HG03097 (cell line): ENCODE data around the gene C5AR2.
"Not testable (repeated sequence)": the region's sequence is repeated elsewhere in the genome, so short reads cannot be mapped to it uniquely, and the experiment has no call there.

ENCODE experiments used
- ATAC-seq: cut with Tn5 transposase; IDR thresholded peaks from one replicate; pipeline ENCODE4 v1.9.1; 2021; ENCODE audit not compliant: unreplicated experiment, low FRiP score

Gene C5AR2

GRCh38 chr19:47331931-47332547, at the start of gene C5AR2:
C5AR2 (plus strand) TSS chr19:47332175; CDS start chr19:47340800, 8,625 bp downstream.
- ATAC-seq, result no peak

GRCh38 chr19:47283405-47284059, 48.4 kb upstream of the C5AR2 start:
- no peak for ATAC-seq

DNA sequence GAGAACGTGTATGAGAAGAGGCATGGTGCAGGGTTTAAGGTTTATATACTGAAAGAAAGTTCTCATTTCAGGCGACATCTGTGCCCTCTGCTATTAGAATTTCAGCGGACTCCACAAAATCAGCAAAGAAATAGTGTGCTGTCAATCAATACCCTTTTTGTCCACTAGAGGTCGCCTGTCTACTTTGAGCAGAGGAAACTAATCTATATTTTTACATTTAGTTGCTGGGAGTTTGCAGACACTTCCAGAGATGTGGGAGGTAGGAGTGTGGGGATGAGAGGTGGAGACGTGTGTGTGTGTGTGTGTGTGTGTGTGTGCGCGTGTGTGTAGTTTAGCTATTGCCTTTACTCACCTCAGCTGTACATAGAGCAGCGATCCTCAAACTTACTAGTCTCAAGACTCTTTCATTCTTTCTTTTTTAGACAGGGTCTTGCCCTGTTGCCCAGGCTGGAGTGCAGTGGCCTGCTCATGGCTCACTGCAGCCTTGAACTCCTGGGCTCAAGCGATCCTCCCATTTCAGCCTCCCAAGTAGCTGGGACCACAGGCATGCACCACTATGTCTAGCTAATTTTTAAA, 47.6 kb upstream of the C5AR2 start:
- no peak for ATAC-seq

DNA sequence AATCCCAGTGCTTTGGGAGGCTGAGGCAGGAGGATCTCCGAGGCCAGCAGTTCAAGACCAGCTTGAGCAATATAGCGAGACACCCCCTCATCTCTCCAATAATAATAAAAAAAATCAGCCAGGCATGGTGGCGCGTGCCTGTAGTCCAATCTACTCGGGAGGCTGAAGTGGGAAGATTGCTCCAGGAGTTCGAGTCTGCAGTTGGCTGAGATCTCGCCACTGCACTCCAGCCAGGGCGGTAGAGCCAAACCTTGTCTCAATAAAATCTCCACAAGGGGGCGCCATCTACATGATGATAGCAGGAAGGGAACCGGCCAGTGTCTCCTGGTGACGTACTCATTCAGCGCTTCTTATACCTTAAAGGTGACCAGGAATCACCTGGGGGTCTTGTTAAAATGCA, 35.9 kb upstream of the C5AR2 start:
- ATAC-seq, result no peak

DNA sequence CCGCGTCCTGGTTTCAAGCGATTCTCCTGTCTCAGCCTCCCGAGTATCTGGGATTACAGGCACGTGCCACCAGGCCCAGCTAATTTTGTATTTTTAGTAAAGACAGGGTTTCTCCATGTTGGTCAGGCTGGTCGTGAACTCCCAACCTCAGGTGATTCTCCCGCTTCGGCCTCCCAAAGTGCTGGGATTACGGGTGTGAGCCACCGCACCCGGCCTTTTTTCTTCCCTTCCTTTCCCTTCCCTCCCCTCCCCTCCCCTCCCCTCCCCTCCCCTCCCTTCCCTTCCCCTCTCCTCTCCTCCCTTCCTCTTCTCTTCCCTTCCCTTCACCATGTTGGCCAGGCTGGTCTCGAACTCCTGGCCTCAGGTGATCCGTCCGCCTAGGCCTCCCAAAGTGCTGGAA, 31.1 kb upstream of the C5AR2 start:
- not testable (repeated sequence) for ATAC-seq

- ATAC-seq, result no peak
Observed at GRCh38 chr19:47302249-47302648, 29.7 kb upstream of the C5AR2 start.

GRCh38 chr19:47303966-47304365, 28.0 kb upstream of the C5AR2 start:
- ATAC-seq, result no peak

DNA sequence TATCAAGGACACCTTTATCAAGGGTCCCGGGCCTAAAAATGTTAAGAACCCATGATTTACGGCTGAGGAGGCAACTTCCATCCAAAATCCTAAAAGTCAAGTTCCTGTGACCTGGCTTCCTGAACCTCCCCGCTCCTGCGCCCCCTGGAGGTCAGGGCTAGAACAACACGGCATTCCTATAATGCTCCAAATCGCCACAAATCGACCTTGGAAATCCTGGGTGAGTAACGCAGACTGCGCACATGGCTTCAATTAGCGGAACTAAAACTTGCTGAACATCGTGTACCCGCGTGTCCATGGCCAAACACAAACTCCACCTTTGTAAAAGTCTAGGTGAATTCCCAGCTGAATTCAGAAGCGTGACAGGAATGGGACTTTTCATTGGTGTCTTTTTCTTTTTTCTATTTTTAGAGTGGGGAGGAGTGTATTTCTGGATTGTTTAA, 26.6 kb upstream of the C5AR2 start:
- ATAC-seq, result no peak

- no peak for ATAC-seq
Observed at GRCh38 chr19:47306303-47306702, 25.7 kb upstream of the C5AR2 start.

- no peak for ATAC-seq
Observed at GRCh38 chr19:47309038-47309437, 22.9 kb upstream of the C5AR2 start.

DNA sequence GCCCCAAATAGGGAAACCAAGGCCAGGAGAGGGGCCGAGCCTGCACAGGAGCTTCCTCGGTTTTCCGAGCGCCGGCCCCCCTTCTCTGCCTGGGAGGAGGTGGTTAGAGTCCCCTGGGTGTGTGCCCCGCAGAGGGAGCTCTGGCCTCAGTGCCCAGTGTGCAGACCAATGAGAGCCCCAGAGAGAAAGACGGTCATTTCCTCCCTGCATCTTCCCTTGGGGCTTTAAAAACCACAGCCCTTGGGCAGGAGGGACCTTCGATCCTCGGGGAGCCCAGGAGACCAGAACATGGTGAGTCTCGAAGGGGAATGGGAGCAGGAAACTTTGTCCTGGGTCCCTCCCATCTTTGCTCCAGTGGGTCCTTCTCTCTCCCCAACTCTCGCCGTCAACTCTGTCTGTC, 22.4 kb upstream of the C5AR2 start, which contains the start of gene C5AR1:
Gene C5AR1, plus strand, starts transcription at position 254 of the 400 bp plus-strand sequence. Its CDS starts 35 bp downstream, at position 289.
- ATAC-seq, result no peak

GRCh38 chr19:47310323-47310722, 21.7 kb upstream of the C5AR2 start:
- no peak for ATAC-seq

- ATAC-seq, result no peak
Observed at GRCh38 chr19:47310819-47311218, 21.2 kb upstream of the C5AR2 start.

DNA sequence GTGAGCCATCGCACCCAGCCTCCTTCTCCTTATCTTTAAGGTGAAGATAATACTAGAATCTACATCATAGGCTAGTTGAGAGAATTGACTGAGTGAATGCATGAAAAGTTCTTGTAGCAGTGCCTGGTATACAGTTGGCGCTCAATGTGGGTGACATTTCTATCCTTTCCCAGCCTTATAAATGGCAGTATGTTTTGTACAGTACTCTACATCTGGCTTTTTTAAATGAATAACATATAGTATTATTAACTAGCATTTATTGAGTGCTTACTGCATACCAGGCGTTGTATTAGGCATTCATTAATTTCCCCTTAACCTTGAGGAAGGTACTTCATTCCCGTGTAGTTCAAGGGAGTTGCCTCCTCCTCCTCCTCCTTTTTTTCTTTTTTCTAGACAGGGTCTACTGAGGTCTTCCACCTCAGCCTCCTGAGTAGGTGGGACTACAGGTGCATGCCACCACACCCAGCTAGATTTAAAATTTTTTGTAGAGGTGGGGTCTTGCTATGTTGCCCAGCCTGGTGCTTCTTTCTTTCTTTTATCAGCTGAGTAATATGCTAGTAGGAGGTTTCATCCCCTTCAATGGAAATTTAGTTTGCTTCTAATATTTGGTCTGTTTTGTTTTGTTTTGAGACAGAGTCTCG, 19.5 kb upstream of the C5AR2 start:
- ATAC-seq, result no peak

- no peak for ATAC-seq
Observed at GRCh38 chr19:47313754-47314295, 18.1 kb upstream of the C5AR2 start.

- ATAC-seq, result no peak
Observed at GRCh38 chr19:47315125-47315821, 16.7 kb upstream of the C5AR2 start.

GRCh38 chr19:47316513-47316912, 15.5 kb upstream of the C5AR2 start:
- ATAC-seq, result no peak

GRCh38 chr19:47319923-47320871, 11.8 kb upstream of the C5AR2 start:
- no peak for ATAC-seq

DNA sequence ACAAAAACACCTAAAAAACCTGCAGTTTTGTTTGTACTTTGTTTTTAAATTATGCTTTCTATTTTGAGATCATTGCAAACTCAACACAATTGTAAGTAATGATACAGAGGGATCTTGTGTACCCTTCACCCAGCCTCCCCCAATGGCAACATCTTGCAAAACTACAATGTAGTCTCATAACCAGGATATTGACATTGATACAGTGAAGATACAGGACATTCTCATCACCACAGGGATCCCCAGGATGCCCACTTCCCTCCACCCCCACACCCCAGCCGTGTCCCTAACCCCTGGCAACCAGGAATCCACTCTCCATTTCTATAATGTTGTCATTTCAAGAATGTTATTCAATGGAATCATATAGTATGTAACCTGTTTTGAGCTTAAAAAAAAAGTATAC, 10.3 kb upstream of the C5AR2 start:
- ATAC-seq, result no peak
